Smooth muscle cell (in vitro differentiated cells): ENCODE results near the gene CENPL. TPM values are rescaled to one million over a fixed set of nuclear protein-coding genes. Genes with fewer than 3 reads are reported as not detected.
"Not testable (repeated sequence)": the region's sequence is repeated elsewhere in the genome, so short reads cannot be mapped to it uniquely, and the experiment has no call there.

Source experiments
- DNase-seq: peaks from one replicate; lab custom pipeline; 2025; ENCODE audit not compliant: unreplicated experiment; lab: John Stamatoyannopoulos, UW
- H2AFZ ChIP-seq: fragments of 200-600 bp; sonication (generic); 2 replicates; pipeline ENCODE4 v1.6.0; 2016; ENCODE audit warnings: antibody characterized with exemption, low read depth, mild to moderate bottlenecking
- H3F3A ChIP-seq: fragments of 200-600 bp; sonication (generic); 2 replicates; pipeline ENCODE4 v1.6.0; 2017; ENCODE audit warnings: antibody characterized with exemption, low read depth
- H3K27ac ChIP-seq: fragments of 200-600 bp; sonication (generic); 2 replicates; pipeline ENCODE4 v1.5.1; 2016; ENCODE audit warnings: low read depth, mild to moderate bottlenecking
- H3K27me3 ChIP-seq: fragments of 200-600 bp; sonication (generic); 2 replicates; pipeline ENCODE4 v1.6.1; 2016; ENCODE audit warnings: low read depth, mild to moderate bottlenecking
- H3K36me3 ChIP-seq: fragments of 200-600 bp; sonication (generic); 2 replicates; pipeline ENCODE4 v1.5.1; 2016; ENCODE audit warnings: low read depth
- H3K4me1 ChIP-seq: fragments of 200-600 bp; sonication (generic); 2 replicates; pipeline ENCODE4 v1.5.1; 2016; ENCODE audit warnings: low read depth
- H3K4me2 ChIP-seq: fragments of 200-600 bp; sonication (generic); 2 replicates; pipeline ENCODE4 v1.6.0; 2016; ENCODE audit warnings: mild to moderate bottlenecking
- H3K4me3 ChIP-seq: fragments of 200-600 bp; sonication (generic); 2 replicates; pipeline ENCODE4 v1.5.1; 2016; ENCODE audit warnings: mild to moderate bottlenecking
- H3K79me2 ChIP-seq: fragments of 200-600 bp; sonication (generic); 2 replicates; pipeline ENCODE4 v1.6.0; 2016; ENCODE audit warnings: low read depth, mild to moderate bottlenecking
- H3K9ac ChIP-seq: fragments of 200-600 bp; sonication (generic); 2 replicates; pipeline ENCODE4 v1.6.0; 2016; ENCODE audit warnings: low read depth
- H3K9me3 ChIP-seq: fragments of 200-600 bp; sonication (generic); replicated peaks from 2 replicates; pipeline ENCODE4 v1.5.1; 2016; ENCODE audit warnings: low read depth
- H4K20me1 ChIP-seq: fragments of 200-600 bp; sonication (generic); 2 replicates; pipeline ENCODE4 v1.6.0; 2016; ENCODE audit warnings: low read depth
- CTCF ChIP-seq: fragments of 200-600 bp; sonication (generic); IDR thresholded peaks from 2 replicates; pipeline ENCODE4 v1.5.1; 2017; ENCODE audit warnings: borderline replicate concordance, mild to moderate bottlenecking, antibody characterized with exemption; ENCODE audit not compliant: insufficient read depth, poor library complexity, severe bottlenecking
- WGBS: methylation state at CpG from one replicate; pipeline ENCODE4 v1.1.7; 2016; ENCODE audit warnings: low lambda C conversion rate; 5-methylcytosine and 5-hydroxymethylcytosine counted together
- polyA plus RNA-seq: library from polyadenylated mRNA; unstranded; fragments of >200 nt; fragmentation: Nextera tagmentation; extraction: Ambion mirVana; gene quantifications from 2 replicates; pipeline ENCODE4 v1.2.1, GENCODE V29; 2016
- total RNA-seq: library from RNA; depleted of rRNA; stranded (reverse); fragments of >200 nt; gene quantifications from 2 replicates; pipeline ENCODE4 v1.2.3, GENCODE V29; 2014

Gene CENPL
- total and polyA plus RNA-seq, 2 experiments from 2014 or later = 6.1 to 14.6 TPM

- H4K20me1 ChIP-seq = no peaks in the 10 kb centered on the region
- peaks cover 66% of the 10 kb centered on the region for H3K79me2 ChIP-seq
- H3K4me2 ChIP-seq = no peak overlapping the region
- no peak for TF ChIP-seq CTCF
- H3K36me3 ChIP-seq = no peaks in the 10 kb centered on the region
- WGBS = 98% methylated on average over 4 of the region's 4 CpGs
- H3K4me3 ChIP-seq = no peak overlapping the region
- H2AFZ ChIP-seq = no peak overlapping the region
- DNase-seq = no peak
- no peaks in the 10 kb centered on the region for H3K27me3 ChIP-seq
- no peak overlapping the region for H3K27ac ChIP-seq
- H3K9me3 ChIP-seq = no peaks in the 10 kb centered on the region
- no peak overlapping the region for H3K9ac ChIP-seq
- no peaks in the 10 kb centered on the region for H3F3A ChIP-seq
- peaks cover 12% of the 10 kb centered on the region for H3K4me1 ChIP-seq
Measured at GRCh38 chr1:173821680-173822079, 3.0 kb downstream of the CENPL start.

GRCh38 chr1:173818459-173818858 lies 6.2 kb downstream of the CENPL start:
- H3K4me3 ChIP-seq = no peak overlapping the region
- no peaks in the 10 kb centered on the region for H4K20me1 ChIP-seq
- H3K27ac ChIP-seq = no peak overlapping the region
- H3K4me2 ChIP-seq = no peak overlapping the region
- H3K9me3 ChIP-seq = no peaks in the 10 kb centered on the region
- no peak overlapping the region for H3K9ac ChIP-seq
- H3K36me3 ChIP-seq = no peaks in the 10 kb centered on the region
- no peaks in the 10 kb centered on the region for H3K27me3 ChIP-seq
- 100% methylated on average over 1 of the region's 1 CpG for WGBS
- no peaks in the 10 kb centered on the region for H3F3A ChIP-seq
- peaks cover 84% of the 10 kb centered on the region for H3K79me2 ChIP-seq
- TF ChIP-seq CTCF = no peak
- no peak overlapping the region for H2AFZ ChIP-seq
- peaks cover 12% of the 10 kb centered on the region for H3K4me1 ChIP-seq
- no peak for DNase-seq

- not testable (repeated sequence) for H3F3A ChIP-seq, H2AFZ ChIP-seq
- H3K79me2 ChIP-seq = peaks cover 41% of the 10 kb centered on the region
Measured at GRCh38 chr1:173813654-173814053, 11.0 kb downstream of the CENPL start.

GRCh38 chr1:173802961-173803360 lies 21.7 kb downstream of the CENPL start:
- 98% methylated on average over 2 of the region's 2 CpGs for WGBS
- Histone ChIP-seq H3K36me3 (peaks cover 9% of the 10 kb centered on the region), H4K20me1 (no peaks in the 10 kb centered on the region), H3K4me1 (no peaks in the 10 kb centered on the region), H3F3A (no peaks in the 10 kb centered on the region), H3K27ac (no peak overlapping the region), H3K9me3 (no peaks in the 10 kb centered on the region), H3K27me3 (no peaks in the 10 kb centered on the region), H3K4me2 (no peak overlapping the region), H3K9ac (no peak overlapping the region), H3K4me3 (no peak overlapping the region), H3K79me2 (no peaks in the 10 kb centered on the region), H2AFZ (no peak overlapping the region)
- TF ChIP-seq CTCF = no peak
- no peak for DNase-seq

More at GRCh38 chr1:173813654-173814053, 11.0 kb downstream of the CENPL start:
- not testable (repeated sequence) for H3K36me3 ChIP-seq, H4K20me1 ChIP-seq, H3K27ac ChIP-seq, H3K4me2 ChIP-seq, H3K9ac ChIP-seq, H3K4me1 ChIP-seq, H3K9me3 ChIP-seq, DNase-seq, H3K27me3 ChIP-seq, H3K4me3 ChIP-seq
- WGBS = 97% methylated on average over 5 of the region's 5 CpGs

- H4K20me1 ChIP-seq, H3K9ac ChIP-seq, DNase-seq, H3K4me3 ChIP-seq, H3K79me2 ChIP-seq, H3K27me3 ChIP-seq, H3K36me3 ChIP-seq, H3F3A ChIP-seq, H3K9me3 ChIP-seq, H3K4me2 ChIP-seq, H2AFZ ChIP-seq, H3K4me1 ChIP-seq, H3K27ac ChIP-seq: not testable (repeated sequence)
- WGBS = 96% methylated on average over 1 of the region's 1 CpG
Measured at GRCh38 chr1:173799995-173800394, 24.7 kb downstream of the CENPL start.
